NOMO-1 treated with DMSO at 0.1 percent for 48 hours (cell line): ENCODE results near the gene OR56A5.
"Not testable (repeated sequence)": the region's sequence is repeated elsewhere in the genome, so short reads cannot be mapped to it uniquely, and the experiment has no call there.

Source experiments
- DNase-seq: peaks from one replicate; lab custom pipeline; 2025; ENCODE audit not compliant: unreplicated experiment; lab: John Stamatoyannopoulos, UW

Gene OR56A5, protein sequence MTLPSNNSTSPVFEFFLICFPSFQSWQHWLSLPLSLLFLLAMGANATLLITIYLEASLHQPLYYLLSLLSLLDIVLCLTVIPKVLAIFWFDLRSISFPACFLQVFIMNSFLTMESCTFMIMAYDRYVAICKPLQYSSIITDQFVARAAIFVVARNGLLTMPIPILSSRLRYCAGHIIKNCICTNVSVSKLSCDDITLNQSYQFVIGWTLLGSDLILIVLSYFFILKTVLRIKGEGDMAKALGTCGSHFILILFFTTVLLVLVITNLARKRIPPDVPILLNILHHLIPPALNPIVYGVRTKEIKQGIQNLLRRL

DNA sequence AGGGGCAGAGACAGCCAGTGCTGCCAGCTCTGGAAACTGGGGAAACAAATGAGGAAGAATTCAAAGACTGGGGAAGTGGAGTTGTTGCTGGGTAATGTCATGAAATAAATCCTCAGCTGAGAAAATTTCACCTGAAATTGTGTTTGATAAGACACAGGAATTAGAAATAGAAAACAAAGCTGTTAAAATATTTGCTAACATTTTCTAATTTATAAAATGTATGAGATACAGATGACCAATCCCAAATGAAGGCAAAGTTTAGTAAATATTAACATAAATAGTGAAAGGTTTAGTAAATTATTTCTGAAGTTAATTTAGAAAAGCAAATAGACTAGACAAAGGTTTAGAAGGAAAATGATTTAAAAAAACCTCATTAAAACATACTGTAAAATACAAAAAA, at the start of gene OR56A5:
Gene OR56A5, minus strand, starts transcription at position 101 of the 400 bp plus-strand sequence. Its CDS starts 0 bp downstream, at position 101.
- DNase-seq: no peak

DNA sequence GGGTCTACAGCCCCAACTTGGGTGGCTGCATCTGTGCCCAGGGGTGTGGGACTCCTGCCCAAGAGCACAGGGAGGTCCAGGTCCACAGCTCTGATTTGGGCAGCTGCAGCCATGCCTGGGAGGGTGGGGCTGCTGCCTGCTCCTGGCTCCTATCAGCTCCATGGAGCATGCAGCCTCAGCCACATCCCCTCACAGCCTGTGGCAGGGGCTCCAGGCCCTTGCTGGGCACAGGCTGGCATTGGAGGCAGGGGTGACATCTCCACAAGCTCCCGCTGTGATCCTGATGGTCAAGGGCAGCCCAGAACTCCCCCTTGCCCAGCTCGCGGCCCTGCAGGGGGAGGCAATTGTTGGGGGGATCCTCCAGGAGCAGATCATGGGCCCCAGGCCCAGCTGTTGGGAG, 44.7 kb upstream of the OR56A5 start:
- DNase-seq: no peak

DNA sequence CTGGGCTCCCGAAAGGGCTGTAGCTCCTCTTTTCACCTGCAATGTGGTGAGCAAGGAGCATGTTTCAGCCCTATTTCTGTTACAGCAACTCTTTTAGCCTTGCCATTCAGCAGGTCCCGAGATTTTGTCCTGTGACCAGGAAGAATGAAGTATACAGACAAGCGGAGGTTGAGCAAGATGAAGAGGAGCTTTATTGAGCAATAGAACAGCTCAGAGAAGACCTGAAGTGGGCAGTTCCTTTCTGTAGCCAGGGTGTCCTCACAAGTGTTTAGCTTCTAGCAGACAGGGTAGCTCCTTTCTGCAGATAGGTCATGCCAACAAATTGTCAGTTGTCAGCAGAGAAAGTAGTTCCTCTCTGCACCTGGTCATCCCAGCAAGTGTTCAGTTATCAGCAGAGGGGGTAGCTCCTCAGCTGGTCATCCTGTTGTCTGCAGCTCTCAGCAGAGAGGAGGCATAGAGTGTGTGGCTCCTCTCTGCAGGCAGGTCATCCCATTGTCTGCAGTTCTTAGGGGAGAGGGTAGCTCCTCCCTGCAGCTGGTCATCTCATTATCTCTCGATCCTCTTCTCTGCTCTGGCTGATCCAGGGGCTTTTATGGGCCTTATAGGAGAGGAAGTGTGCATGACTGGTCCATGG, 43.9 kb upstream of the OR56A5 start:
- peak; percentile 48 for DNase-seq

DNA sequence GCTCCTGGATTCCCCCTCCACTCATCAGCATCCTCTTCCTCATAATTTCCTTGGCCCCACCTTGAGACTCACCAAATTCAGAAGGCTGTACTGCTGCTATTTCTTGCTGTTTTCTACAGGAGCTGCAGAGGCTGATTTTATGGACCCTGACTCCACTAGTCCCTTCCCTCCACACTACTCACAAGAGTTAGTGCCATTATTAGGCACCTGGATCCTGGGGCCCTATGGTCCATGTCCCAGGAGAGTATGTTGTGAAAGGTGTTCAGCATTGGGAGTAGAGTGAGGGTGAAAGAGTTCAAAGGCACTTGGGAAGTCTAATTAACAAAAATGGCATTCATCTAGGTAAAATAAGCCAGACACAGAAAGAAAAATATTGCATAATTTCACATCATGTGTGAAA, 38.6 kb upstream of the OR56A5 start, which contains the start of gene OR56A4:
Gene OR56A4, minus strand, starts transcription at position 101 of the 400 bp plus-strand sequence. CDS start 3,954 bp downstream, outside the sequence.
- no peak for DNase-seq

DNA sequence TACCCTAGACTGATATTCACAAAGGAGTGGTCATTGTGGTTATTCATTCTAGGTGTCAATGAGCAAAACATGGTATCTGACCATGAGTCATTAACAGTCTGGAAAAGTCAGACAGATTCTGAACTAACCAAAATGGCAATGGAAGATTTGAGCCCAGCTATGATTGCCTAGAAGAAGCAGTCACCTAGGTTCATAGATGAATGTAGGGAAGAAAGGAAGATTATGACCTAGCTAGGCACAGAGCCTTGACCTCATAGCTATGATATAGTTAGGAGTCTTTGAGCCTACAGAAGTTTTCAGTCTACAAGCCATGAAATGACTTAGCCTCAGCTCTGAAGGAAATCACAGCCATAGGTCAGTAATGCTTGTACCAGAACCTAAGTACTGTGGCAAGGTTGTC, 38.1 kb upstream of the OR56A5 start:
- no peak for DNase-seq

DNA sequence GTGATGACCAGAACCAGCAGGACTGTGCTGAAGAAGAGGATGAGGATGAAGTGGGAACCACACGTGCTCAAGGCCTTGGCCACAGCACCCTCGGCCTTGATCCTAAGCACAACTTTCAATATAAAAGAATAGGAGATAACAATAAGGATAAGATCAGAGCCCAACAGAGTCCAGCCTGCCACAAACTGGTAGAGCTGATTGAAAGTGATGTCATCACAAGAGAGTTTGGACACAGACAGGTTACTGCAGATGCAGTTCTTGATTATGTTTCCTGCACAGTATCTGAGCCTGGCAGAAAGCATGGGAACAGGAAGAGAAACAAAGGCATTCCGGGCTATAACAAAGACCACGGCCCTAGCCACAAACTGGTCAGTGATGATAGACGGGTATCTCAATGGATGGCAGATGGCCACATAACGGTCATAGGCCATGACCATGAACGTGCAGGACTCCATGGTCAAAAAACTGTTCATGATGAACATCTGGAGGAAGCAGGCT, 34.0 kb upstream of the OR56A5 start:
- no peak for DNase-seq

DNA sequence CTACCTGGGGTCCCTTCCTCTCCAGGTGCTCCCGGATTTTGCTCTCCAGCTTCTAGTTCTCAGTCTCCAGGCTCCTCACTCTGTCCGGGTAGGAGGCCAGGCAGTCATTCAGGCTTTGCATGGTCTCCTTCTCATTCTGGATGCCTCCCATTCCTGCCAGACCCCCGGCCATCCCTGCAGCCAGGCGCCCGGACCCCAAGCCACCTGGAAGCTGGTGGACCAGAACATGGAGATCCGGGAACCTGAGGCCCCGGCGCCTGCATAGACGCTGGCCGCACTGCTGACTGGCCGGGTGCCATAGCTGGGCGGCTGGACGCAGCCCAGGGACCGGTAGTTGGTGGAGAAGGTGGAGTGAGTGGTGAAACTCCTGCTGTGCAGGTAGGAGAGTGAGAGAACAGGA, 26.5 kb upstream of the OR56A5 start:
- no peak for DNase-seq

DNA sequence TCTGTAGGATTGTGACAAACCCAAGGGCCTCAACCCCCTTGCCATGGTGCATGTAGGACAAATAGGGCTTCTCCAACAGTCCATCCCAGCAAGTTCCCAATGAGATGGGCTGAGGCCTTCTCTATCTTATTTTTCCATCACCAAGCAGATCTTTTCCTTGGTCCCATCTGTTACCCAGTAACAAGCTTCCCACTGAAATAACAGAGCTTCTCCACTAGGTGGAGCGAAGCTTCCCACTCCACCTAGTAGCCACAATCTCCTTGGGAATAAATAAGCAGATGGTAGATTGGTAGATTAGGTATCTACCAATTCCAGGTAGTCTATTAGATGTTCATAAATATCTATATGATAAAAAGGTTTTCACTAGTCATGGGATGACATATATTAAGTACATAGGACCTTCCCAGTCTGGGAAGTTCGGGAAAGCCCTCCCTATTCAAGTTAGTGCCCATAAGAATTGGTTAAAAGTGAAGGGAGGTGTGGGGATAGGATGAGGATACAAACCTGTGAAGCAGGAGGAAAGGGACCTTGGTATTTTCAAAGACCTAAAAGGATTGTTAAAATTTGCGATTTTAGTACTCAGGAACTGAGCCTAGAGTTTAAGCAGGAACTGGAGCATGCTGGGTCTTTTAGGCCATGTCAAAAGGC, 24.4 kb upstream of the OR56A5 start:
- peak; percentile 15 for DNase-seq

DNA sequence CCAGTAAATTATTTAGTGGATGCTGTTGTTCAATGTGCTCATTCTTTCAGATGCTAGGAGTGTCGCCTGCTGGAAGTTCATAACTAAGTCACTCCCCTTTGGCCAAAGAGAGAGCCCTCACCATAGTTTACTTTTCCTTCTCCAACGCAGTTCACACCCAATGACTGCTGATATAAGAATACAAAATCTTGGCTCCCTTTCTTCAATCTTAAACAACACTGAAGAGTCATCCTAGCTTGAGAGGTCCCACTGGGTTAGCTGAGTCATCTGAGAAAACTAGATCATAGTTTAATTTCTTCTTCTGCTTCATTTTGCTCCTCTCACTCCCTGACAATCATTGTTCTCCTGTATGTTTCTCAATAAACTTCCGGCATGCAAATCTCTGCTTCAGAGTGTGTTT, 23.9 kb upstream of the OR56A5 start:
- no peak for DNase-seq

DNA sequence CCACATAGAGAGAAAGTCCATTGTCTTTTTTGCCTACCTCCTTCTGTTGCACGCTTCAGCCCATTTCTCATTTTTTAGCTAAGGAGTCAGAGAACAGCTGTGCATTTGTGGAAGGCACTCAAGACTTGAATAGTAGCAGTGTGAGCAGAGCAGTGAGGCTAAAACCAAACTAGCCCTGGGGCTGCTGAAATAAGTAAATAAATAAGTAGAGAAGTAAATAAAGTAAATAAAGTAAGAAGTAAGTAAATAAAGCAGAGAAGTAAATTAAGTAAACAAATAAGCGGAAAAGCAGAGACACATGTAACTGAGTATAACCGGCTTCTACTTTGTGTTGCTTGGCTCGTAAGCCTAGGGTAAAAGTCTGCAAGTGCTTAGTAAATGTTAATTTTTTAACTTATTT, 20.9 kb upstream of the OR56A5 start:
- no peak for DNase-seq

DNA sequence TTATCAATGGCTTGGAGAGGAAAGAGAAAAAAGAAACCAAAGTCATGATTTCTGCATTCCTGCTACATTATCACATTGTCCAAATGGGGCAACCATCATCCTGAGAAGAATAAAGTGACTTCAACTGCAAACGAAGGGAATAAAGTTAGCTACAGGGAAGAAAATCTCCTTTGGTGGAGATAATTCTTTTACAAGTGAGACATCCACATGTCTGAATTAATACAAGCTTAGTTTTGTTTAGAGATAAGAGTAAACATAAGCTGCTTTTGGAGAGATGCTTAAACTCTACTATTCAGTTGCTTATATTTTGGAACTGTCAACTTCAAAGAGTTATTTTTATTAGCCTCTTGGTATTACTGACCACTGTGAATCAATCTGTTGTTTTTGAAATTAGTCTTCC, 18.6 kb upstream of the OR56A5 start, which contains the start of gene OR52L1:
Gene OR52L1, minus strand, starts transcription at position 101 of the 400 bp plus-strand sequence. Its CDS starts 55 bp downstream, at position 46.
- DNase-seq: no peak

DNA sequence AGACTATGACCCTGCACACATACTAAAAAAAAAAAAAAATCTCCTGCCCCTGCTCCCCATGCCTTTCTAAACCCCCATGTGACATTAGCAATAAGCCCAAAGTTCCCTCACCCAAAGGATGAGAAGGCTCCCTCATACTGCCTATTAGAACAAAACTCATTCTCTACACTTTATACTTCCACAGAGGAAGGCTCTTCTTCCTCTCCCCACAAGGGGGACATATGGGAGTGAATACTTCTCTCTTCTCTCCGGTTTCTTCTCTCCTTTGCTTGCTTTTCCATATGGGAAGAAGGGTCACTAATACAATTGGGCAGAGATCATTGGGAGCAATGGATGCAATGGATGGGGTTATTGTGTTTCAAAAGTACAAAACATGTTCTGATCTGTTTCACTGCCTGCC, 15.1 kb upstream of the OR56A5 start:
- DNase-seq: no peak

DNA sequence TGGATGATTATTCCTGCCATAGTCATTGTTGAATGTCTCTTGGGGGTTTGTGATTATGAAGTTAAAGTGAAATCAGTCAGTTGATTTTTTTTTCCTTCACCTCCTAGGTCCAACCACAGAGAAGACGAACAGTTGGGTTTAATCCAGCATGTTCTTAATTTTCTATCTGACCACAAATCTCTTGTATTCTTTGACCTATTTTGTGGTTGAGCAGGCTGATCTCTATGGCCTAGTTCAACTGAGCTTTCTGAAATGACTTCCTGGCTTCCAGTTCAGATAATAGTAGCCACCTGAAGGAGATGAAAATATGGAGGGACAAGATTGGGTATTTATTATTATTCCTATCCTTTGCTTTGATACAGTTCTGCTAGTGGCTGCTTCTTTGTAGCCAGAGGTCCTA, 5.2 kb upstream of the OR56A5 start:
- no peak for DNase-seq

DNA sequence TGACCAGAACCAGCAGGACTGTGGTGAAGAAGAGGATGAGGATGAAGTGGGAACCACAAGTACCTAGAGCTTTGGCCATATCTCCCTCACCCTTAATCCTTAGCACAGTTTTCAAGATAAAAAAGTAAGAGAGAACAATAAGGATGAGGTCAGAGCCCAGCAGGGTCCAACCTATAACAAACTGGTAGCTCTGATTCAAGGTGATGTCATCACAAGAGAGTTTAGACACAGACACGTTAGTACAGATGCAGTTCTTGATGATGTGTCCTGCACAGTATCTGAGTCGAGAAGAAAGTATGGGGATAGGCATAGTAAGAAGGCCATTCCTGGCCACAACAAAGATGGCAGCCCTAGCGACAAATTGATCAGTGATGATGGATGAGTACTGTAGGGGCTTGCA, 586 bp downstream of the OR56A5 start:
- DNase-seq: no peak

DNA sequence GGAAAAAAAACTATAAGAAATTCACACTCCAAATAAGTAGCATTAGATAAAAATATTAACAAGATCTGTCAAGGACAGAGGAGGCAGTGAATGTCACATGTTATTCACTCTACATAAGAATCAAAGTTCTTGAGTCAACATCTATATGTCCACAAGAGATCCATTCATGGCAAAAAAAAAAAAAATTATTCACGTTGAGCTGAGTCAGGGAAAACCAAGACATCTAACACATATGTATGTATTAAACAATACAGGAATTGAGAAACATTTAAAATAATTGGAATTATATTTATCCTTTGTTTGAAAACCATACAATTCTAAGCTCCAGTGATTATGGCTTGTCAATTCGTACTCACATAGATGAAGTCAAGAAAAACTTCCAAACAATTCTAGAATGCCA, 1.3 kb downstream of the OR56A5 start:
- no peak for DNase-seq

DNA sequence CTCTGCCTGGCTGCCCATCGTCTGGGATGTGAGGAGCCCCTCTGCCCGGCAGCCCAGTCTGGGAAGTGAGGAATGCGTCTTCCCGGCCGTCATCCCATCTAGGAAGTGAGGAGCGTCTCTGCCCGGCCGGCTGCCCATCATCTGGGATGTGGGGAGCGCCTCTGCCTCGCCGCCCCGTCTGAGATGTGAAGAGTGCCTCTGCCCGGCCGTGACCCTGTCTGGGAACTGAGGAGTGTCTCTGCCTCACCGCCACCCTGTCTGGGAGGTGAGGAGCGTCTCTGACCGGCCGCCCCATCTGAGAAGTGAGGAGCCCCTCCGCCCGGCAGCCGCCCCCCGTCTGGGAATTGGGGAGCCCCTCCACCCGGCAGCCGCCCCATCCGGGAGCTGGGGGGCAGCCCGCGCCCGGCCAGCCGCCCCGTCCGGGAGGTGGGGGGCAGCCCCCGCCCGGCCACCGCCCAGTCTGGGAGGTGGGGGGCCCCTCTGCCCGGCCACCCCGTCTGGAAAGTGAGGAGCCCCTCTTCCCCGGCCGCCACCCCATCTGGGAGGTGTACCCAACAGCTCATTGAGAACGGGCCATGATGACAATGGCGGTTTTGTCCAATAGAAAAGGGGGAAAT, 7.5 kb downstream of the OR56A5 start:
- DNase-seq: not testable (repeated sequence)

DNA sequence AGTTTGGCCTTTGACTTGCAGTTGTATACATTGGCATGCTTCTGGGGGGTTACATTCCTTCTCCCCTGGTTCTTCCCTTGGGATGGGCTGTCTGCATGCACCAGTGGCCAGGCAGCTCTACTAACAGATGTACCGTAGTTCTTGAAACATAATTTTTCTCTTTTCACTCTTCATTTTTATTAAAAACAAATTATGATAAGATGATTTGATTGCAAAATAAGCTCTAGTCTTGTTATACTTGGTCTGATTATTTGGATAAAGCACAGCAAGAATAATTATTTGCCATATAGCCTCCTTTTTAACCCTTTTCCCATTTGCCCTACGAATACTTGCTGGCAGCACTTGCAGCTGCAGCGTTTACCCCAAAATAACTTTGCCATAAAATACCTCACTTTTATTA, 12.7 kb downstream of the OR56A5 start:
- DNase-seq: no peak

DNA sequence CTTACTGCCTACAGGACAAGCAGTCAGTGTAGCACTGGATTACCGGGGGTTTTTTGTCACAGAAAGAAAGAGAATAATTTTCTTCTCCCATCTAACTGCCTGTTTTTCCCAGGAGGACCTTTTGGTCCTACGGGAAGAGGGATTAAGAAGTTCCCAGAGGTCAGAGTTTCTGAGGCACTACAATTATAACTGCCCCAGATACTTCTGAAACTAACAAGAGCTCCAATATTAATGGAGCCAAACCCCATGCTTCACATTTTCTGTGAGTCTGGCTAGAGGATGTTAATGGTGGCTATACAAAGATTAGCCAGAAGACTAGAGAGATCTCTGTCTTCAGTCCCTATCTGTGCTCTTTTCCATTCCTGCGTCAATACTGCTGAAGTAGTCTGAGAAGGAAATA, 26.3 kb downstream of the OR56A5 start, which contains the start of gene OR56A3:
Gene OR56A3, plus strand, starts transcription at position 301 of the 400 bp plus-strand sequence. CDS start 5,096 bp downstream, outside the sequence.
- no peak for DNase-seq

DNA sequence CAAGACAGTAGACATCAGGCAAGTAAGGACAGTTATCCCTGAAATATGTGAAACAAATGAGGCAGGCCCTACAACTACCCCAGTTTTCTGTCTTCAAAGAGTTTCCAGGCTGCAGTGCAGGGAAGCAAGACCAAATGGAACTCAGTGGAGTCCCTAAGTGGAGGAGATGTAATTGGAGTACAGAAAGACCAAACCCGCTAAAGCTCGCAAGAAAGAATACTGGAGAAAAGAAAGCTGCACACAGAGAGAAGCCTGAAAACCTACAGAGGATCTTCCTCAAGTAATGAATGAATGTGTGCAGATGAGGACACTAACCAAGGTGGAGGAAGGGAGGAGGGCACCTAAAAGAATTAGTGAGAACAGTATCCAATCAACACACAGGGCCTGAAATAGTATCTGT, 27.5 kb downstream of the OR56A5 start:
- no peak for DNase-seq

DNA sequence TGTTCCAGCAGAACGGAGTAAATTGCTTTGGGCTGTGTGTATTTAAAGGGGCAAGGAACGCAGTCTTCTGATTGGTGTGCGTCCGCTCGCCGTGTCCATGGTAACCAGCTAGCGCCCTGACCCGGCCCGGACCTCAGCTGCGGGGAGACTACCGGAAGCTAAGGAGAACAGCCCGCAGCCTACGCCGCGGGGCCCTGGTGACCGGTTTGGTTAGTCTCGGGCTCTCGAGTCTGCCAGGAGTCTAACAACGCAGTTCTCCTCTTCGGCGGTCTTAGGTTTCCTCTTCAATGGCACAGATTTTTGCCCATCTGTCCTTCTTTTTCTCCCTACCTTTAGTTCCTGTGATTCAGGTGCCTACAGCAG, 29.7 kb downstream of the OR56A5 start:
- no peak for DNase-seq

DNA sequence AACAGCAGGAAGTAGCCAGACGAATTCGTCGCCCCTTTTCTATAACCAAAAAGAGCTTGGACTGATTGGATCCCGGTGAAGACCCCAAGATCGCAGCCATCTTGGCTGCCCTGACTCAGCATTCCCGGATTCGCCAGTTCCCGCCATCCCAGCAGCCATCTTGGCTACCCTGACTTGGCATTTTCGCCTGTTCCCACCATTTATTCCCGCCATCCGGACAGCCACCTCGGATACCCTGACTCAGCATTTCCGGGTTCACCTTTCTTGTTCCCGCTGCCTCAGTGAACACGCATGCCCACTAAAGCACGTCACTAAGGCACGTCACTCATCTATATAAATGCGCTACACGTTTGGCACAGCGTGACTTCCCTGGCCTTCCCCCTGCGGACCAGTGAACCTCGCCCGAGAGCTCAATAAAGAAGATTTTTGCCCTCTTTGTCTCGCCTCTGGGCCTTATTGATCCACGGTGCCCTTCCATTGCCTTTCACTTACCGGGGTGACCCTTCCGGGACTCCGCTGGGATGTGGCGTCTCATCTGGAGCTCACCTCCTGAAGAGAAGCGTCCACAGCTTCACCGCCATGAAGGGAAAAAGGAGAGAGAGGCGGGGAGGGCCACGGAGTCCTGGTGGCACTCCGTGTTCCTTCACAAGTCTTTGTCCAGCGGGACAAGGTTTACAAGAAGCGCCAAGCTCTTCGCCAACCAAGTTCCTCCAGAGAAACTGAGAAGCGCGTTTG, 30.3 kb downstream of the OR56A5 start:
- DNase-seq: no peak
